Kidney (tissue), 14 donors: Measurements from ENCODE around the gene MEGF6. TPM values are rescaled to one million over a fixed set of nuclear protein-coding genes. Genes with fewer than 3 reads are reported as not detected.

Source experiments
- DNase-seq, 5 donors: peaks; one replicate each; pipeline ENCODE4 v3.0.0-alpha.2; 2013 to 2020
- FAIRE-seq: peaks from 2 replicates; lab custom pipeline; 2012; peaks lifted over from hg19 to GRCh38; lab: Jason Lieb, UNC
- H3K27ac ChIP-seq, 2 donors: one replicate each; pipeline ENCODE4 v1.7.0; 2013; ENCODE audit warnings: low read depth in 2 of 2, low read length in 2 of 2, inconsistent platforms in 1 of 2
- H3K27me3 ChIP-seq: one replicate; pipeline ENCODE4 v1.7.1; 2013; ENCODE audit warnings: low read length, inconsistent platforms; ENCODE audit not compliant: control insufficient read depth, insufficient read depth
- H3K36me3 ChIP-seq, 3 donors: one replicate each; pipeline versions ENCODE4 v1.7.0 to v1.7.1; 2013; ENCODE audit warnings: low read length in 3 of 3, control low read depth in 1 of 3, inconsistent platforms in 1 of 3; ENCODE audit not compliant: insufficient read depth in 3 of 3, control insufficient read depth in 2 of 3
- H3K4me1 ChIP-seq, 3 donors: one replicate each; pipeline versions ENCODE4 v1.7.0 to v1.7.1; 2013; ENCODE audit warnings: low read length in 3 of 3, inconsistent platforms in 1 of 3, low read depth in 1 of 3; ENCODE audit not compliant: control insufficient read depth in 2 of 3, insufficient read depth in 2 of 3
- H3K4me3 ChIP-seq, 3 donors: one replicate each; pipeline versions ENCODE4 v1.7.0 to v1.8.1; 2013; ENCODE audit warnings: low read length in 3 of 3, control low read depth in 1 of 3, inconsistent platforms in 1 of 3
- H3K9ac ChIP-seq, 3 donors: one replicate each; pipeline versions ENCODE4 v1.7.0 to v1.7.1; 2013; ENCODE audit warnings: low read length in 3 of 3, control low read depth in 1 of 3, inconsistent platforms in 1 of 3
- H3K9me3 ChIP-seq, 3 donors: one replicate each; pipeline versions ENCODE4 v1.7.0 to v1.7.1; 2013; ENCODE audit warnings: low read length in 3 of 3, control low read depth in 1 of 3, inconsistent platforms in 1 of 3; ENCODE audit not compliant: control insufficient read depth in 2 of 3, insufficient read depth in 1 of 3
- intact Hi-C: fragments of 100-400 bp; cut with DNase I; formaldehyde crosslinking; loops from one replicate; pipeline ENCODE4 v1.11.1; 2022
- polyA plus RNA-seq: library from polyadenylated mRNA; stranded (reverse); fragments of 350-450 nt; fragmentation: Illumina TruSeq; extraction: RNeasy Lipid Tissue Mini Kit (QIAGEN cat#74804); gene quantifications from one replicate; pipeline ENCODE4 v1.2.3, GENCODE V29; 2014; ENCODE audit warnings: low read depth, low replicate concordance; ENCODE audit not compliant: insufficient read depth
- total RNA-seq: library from RNA; stranded (reverse); fragmentation: NEBNext Ultra II Directional; extraction: Animal tissue kit (Norgen Biotek cat#: 25700); gene quantifications from one replicate; pipeline ENCODE4 v1.2.1, GENCODE V29; 2021
- TF ChIP-seq, protein P1 (sequence below): IDR thresholded peaks from 3 replicates; pipeline ENCODE4 v1.5.1; 2012; ENCODE audit warnings: mild to moderate bottlenecking, moderate library complexity, borderline replicate concordance; ENCODE audit not compliant: insufficient read depth; ENCODE audit errors: extremely low read depth
- donor health status: control.
- donor health status: control.
- donor health status: control.
- donor health status: control.
- donor health status: control.
- donor health status: DM: yes; HTN: yes; CAD: no.
- donor health status: Normal renal cell carcinoma (clear cell type).

Gene MEGF6
- total and polyA plus RNA-seq, 2 donors from 2014 or later, result 2.8 to 10.9 TPM

DNA sequence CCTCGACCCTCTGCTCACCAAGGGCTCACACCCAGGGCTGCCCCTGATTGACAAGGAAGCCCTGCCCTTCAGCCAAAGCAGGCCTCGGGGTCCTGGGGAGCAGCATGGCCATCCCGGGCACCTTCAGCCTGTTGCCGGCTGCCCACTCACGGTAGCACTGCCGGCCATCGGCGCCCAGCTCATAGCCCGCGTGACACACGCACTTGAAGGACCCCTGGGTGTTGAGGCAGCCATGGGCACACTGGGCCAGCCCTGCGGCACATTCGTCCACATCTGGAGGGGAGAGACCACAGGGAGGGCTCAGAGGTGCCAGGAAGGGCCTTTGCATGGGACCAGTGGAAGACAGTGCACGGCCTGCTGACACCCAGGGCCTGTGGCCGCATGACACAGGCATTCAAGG, 99.5 kb downstream of the MEGF6 start:
- Histone ChIP-seq H3K4me3 (no peak overlapping the region), H3K4me1 (no peaks in the 10 kb centered on the region), H3K9me3 (no peaks in the 10 kb centered on the region), H3K36me3 (no peaks in the 10 kb centered on the region), H3K9ac (no peak overlapping the region), H3K27ac (no peak overlapping the region), H3K27me3 (no peaks in the 10 kb centered on the region)
- DNase-seq, result no peak
- intact Hi-C loops, result no loop called here
- TF ChIP-seq, protein P1, sequence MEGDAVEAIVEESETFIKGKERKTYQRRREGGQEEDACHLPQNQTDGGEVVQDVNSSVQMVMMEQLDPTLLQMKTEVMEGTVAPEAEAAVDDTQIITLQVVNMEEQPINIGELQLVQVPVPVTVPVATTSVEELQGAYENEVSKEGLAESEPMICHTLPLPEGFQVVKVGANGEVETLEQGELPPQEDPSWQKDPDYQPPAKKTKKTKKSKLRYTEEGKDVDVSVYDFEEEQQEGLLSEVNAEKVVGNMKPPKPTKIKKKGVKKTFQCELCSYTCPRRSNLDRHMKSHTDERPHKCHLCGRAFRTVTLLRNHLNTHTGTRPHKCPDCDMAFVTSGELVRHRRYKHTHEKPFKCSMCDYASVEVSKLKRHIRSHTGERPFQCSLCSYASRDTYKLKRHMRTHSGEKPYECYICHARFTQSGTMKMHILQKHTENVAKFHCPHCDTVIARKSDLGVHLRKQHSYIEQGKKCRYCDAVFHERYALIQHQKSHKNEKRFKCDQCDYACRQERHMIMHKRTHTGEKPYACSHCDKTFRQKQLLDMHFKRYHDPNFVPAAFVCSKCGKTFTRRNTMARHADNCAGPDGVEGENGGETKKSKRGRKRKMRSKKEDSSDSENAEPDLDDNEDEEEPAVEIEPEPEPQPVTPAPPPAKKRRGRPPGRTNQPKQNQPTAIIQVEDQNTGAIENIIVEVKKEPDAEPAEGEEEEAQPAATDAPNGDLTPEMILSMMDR, result no peak
- no peak for FAIRE-seq

DNA sequence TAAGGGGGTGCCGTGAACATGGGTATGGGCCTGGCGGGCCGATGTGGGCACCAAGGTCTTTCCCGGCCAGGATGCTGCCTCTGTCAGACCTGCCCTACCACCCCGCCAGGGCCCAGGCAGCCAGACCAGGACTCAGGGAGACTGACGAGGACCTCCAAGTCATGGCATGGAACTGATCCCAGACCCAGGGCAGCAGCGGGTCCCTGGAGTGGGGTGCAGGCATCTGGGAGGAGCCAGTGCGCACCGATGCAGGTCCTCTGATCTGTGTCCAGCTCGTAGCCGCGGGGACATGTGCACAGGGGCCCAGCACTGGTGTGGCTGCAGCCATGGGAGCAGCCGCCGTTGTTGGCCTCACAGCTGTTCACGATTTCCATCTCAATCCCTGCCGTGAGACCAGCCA, 100.0 kb downstream of the MEGF6 start:
- no peak overlapping the region for H3K4me3 ChIP-seq
- no peaks in the 10 kb centered on the region for H3K27me3 ChIP-seq
- TF ChIP-seq, protein P1, result no peak
- DNase-seq (no peak), FAIRE-seq (no peak)
- H3K4me1 ChIP-seq, result no peaks in the 10 kb centered on the region
- H3K36me3 ChIP-seq, result no peaks in the 10 kb centered on the region
- H3K27ac ChIP-seq, result no peak overlapping the region
- H3K9ac ChIP-seq, result no peak overlapping the region
- intact Hi-C loops, result no loop called here
- H3K9me3 ChIP-seq, result no peaks in the 10 kb centered on the region

DNA sequence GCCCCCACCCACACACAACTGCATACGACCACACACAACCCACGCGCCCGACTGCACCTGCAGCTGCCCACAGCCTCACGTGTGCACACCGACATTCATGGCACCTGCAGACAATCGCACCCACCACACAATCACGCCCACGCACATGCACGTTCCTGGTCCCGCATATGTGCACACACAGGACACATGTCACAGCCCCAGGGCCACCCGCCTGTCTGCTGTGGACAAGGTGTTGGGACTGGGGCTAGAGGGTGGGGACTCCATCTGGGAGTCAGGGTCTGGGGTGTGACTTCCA, 100.4 kb downstream of the MEGF6 start:
- Histone ChIP-seq H3K9ac (no peak overlapping the region), H3K27ac (no peak overlapping the region), H3K4me3 (no peak overlapping the region), H3K36me3 (no peaks in the 10 kb centered on the region), H3K27me3 (no peaks in the 10 kb centered on the region), H3K9me3 (no peaks in the 10 kb centered on the region), H3K4me1 (no peaks in the 10 kb centered on the region)
- intact Hi-C loops, result no loop called here
- TF ChIP-seq, protein P1, result no peak
- no peak for DNase-seq
- no peak for FAIRE-seq

DNA sequence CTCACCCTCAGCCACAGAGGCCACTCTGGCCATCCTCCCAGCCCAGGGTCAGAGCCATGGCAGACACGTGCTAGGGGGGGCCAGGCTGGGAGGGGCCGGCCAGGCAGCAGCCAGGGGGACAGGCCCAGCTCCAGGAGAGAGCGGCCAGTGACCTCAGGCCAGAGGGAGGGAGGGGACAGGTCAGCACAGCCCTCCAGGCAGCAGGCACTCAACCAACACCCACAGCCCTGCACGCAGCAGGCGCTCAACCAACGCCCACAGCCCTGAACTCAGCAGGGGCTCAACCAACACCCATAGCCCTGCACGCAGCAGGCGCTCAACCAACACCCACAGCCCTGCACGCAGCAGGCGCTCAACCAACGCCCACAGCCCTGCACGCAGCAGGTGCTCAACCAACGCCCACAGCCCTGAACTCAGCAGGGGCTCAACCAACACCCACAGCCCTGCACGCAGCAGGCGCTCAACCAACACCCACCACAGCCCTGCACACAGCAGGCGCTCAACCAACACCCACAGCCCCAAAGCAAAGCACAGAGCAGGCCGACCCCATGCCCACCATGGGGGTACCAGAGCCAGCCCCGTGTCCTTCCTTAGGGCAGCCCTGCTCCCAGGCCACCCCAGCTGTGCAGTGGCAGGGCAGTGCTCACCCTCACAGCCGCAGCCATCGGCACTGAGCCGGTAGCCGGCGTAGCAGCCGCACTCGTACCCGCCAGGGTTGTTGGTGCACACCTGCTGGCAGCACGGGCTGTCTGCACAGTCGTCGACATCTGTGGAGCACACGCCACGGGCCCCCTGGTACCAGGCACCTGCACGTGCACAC, 101.0 kb downstream of the MEGF6 start:
- Histone ChIP-seq H3K36me3 (no peaks in the 10 kb centered on the region), H3K4me1 (no peaks in the 10 kb centered on the region), H3K27ac (no peak overlapping the region), H3K9ac (no peak overlapping the region), H3K9me3 (no peaks in the 10 kb centered on the region), H3K4me3 (no peak overlapping the region), H3K27me3 (no peaks in the 10 kb centered on the region)
- TF ChIP-seq, protein P1, result no peak
- no peak for FAIRE-seq
- intact Hi-C loops, result no loop called here
- no peak for DNase-seq
